H1 (cell line): ENCODE data around the gene DCUN1D3. TPM values are rescaled to one million over a fixed set of nuclear protein-coding genes. Genes with fewer than 3 reads are reported as not detected.

Experiments
- CTCF ChIA-PET: fragments of 300-600 bp; sonication (Branson Sonifier 250); formaldehyde crosslinking; loops from one replicate; lab custom pipeline; 2021; ENCODE audit not compliant: partially characterized antibody; lab: Charles Lee
- POLR2A ChIA-PET: fragments of 300-600 bp; sonication (Branson Sonifier 250); formaldehyde crosslinking; loops from one replicate; lab custom pipeline; 2021; ENCODE audit warnings: inconsistent platforms; ENCODE audit not compliant: partially characterized antibody; lab: Charles Lee
- DNase-seq, 2 experiments: peaks; one replicate each; pipeline versions ENCODE4 v3.0.0 to v3.0.0-alpha.2; 2010 to 2022; ENCODE audit warnings: low spot score in 2 of 2, low read depth in 1 of 2, mixed read lengths in 1 of 2
- FAIRE-seq: peaks from 2 replicates; lab custom pipeline; 2011; peaks lifted over from hg19 to GRCh38; lab: Jason Lieb, UNC
- H2AFZ ChIP-seq: 2 replicates; pipeline ENCODE4 v1.8.1; 2012; ENCODE audit warnings: low read length, inconsistent platforms
- H2AK5ac ChIP-seq: 2 replicates; pipeline ENCODE4 v1.6.1; 2013; ENCODE audit warnings: low read depth, low read length
- H2BK120ac ChIP-seq: replicated peaks from 2 replicates; pipeline ENCODE3; 2013; ENCODE audit warnings: low read depth, low read length, inconsistent platforms
- H2BK12ac ChIP-seq: 2 replicates; pipeline ENCODE4 v1.6.1; 2013; ENCODE audit warnings: low read depth, low read length
- H2BK15ac ChIP-seq: 2 replicates; pipeline ENCODE4 v1.6.1; 2013; ENCODE audit warnings: low read length
- H2BK20ac ChIP-seq: 2 replicates; pipeline ENCODE4 v1.6.1; 2013; ENCODE audit warnings: low read length
- H2BK5ac ChIP-seq: 2 replicates; pipeline ENCODE4 v1.6.1; 2013; ENCODE audit warnings: low read depth, low read length
- H3K14ac ChIP-seq: 2 replicates; pipeline ENCODE4 v1.6.1; 2013; ENCODE audit warnings: inconsistent platforms; ENCODE audit not compliant: insufficient read length
- H3K18ac ChIP-seq: 2 replicates; pipeline ENCODE4 v1.6.1; 2013; ENCODE audit warnings: low read length; ENCODE audit errors: extremely low read depth
- H3K23ac ChIP-seq: 2 replicates; pipeline ENCODE4 v1.6.1; 2013; ENCODE audit warnings: inconsistent platforms; ENCODE audit not compliant: insufficient read length
- H3K23me2 ChIP-seq: 2 replicates; pipeline ENCODE4 v1.6.1; 2013; ENCODE audit warnings: low read depth, low read length
- H3K27ac ChIP-seq: 2 replicates; pipeline ENCODE4 v1.6.1; 2011; ENCODE audit warnings: low read depth, low read length, inconsistent platforms
- H3K27me3 ChIP-seq, 4 experiments: replicated peaks in 1 of 4; 1 replicate in 1 of 4; 2 replicates in 3 of 4; pipeline versions ENCODE4 v1.6.1 to v1.8.1; 2011 to 2013; ENCODE audit warnings: low read length in 3 of 4, mild to moderate bottlenecking in 3 of 4, inconsistent platforms in 2 of 4, mixed read lengths in 2 of 4, moderate library complexity in 1 of 4; ENCODE audit not compliant: control insufficient read depth in 3 of 4, insufficient read depth in 3 of 4; ENCODE audit errors: extremely low read depth in 1 of 4
- H3K36me3 ChIP-seq, 4 experiments: 2 replicates each; pipeline versions ENCODE4 v1.6.1 to v1.8.1; 2011 to 2013; ENCODE audit warnings: mild to moderate bottlenecking in 4 of 4, low read length in 3 of 4, moderate library complexity in 2 of 4, control low read depth in 1 of 4, inconsistent platforms in 1 of 4; ENCODE audit not compliant: insufficient read depth in 4 of 4, control insufficient read depth in 2 of 4
- H3K4ac ChIP-seq: replicated peaks from 2 replicates; pipeline ENCODE3; 2013; ENCODE audit warnings: low read length, low read depth, mixed read lengths, inconsistent platforms; ENCODE audit not compliant: insufficient read length
- H3K4me1 ChIP-seq, 4 experiments: replicated peaks in 1 of 4; 1 replicate in 1 of 4; 2 replicates in 3 of 4; pipeline versions ENCODE4 v1.6.1 to v1.8.1; 2011 to 2013; ENCODE audit warnings: low read length in 3 of 4, inconsistent platforms in 2 of 4, mixed read lengths in 1 of 4; ENCODE audit not compliant: insufficient read depth in 4 of 4, control insufficient read depth in 3 of 4
- H3K4me2 ChIP-seq, 2 experiments: 2 replicates each; pipeline versions ENCODE4 v1.6.1 to v1.8.1; 2011 to 2013; ENCODE audit warnings: low read depth in 2 of 2, low read length in 2 of 2, control low read depth in 1 of 2, inconsistent platforms in 1 of 2, mild to moderate bottlenecking in 1 of 2; ENCODE audit not compliant: insufficient read depth in 1 of 2
- H3K4me3 ChIP-seq, 4 experiments: fragments of 200-600, 300-600 bp in 1 of 4; sonication (generic), shearing (Covaris generic), sonication (Bioruptor Twin) in 1 of 4; 2 replicates each; pipeline versions ENCODE4 v1.5.1 to v1.8.1; 2011 to 2016; ENCODE audit warnings: low read length in 4 of 4, low read depth in 3 of 4, control low read depth in 2 of 4, inconsistent platforms in 2 of 4, mild to moderate bottlenecking in 2 of 4, mixed read lengths in 1 of 4, moderate library complexity in 1 of 4; ENCODE audit not compliant: insufficient read depth in 2 of 4; ENCODE audit errors: extremely low read depth in 1 of 4
- H3K56ac ChIP-seq: replicated peaks from 2 replicates; pipeline ENCODE3; 2013; ENCODE audit warnings: low read depth, mild to moderate bottlenecking, mixed read lengths, low read length, inconsistent platforms; ENCODE audit not compliant: insufficient read length
- H3K79me1 ChIP-seq: 2 replicates; pipeline ENCODE4 v1.6.1; 2013; ENCODE audit warnings: low read depth, low read length, control low read depth
- H3K79me2 ChIP-seq, 2 experiments: 2 replicates each; pipeline versions ENCODE4 v1.6.1 to v1.8.1; 2012 to 2013; ENCODE audit warnings: low read length in 2 of 2, mild to moderate bottlenecking in 2 of 2, inconsistent platforms in 1 of 2; ENCODE audit not compliant: insufficient read depth in 2 of 2, control insufficient read depth in 1 of 2
- H3K9ac ChIP-seq, 4 experiments: replicated peaks in 1 of 4; 1 replicate in 1 of 4; 2 replicates in 3 of 4; pipeline versions ENCODE4 v1.6.1 to v1.8.1; 2011 to 2013; ENCODE audit warnings: low read depth in 3 of 4, low read length in 3 of 4, control low read depth in 2 of 4, mild to moderate bottlenecking in 2 of 4, moderate library complexity in 2 of 4, inconsistent platforms in 1 of 4; ENCODE audit errors: extremely low read depth in 1 of 4
- H3K9me3 ChIP-seq, 2 experiments: 2 replicates each; pipeline versions ENCODE4 v1.6.1 to v1.8.1; 2012 to 2013; ENCODE audit warnings: mild to moderate bottlenecking in 2 of 2, moderate library complexity in 2 of 2, control low read depth in 1 of 2, inconsistent platforms in 1 of 2, low read depth in 1 of 2, low read length in 1 of 2, mixed read lengths in 1 of 2; ENCODE audit not compliant: insufficient read depth in 2 of 2
- H4K20me1 ChIP-seq, 2 experiments: replicated peaks in 1 of 2; 2 replicates each; pipeline versions ENCODE3 to v1.8.1; 2011 to 2013; ENCODE audit warnings: inconsistent platforms in 2 of 2, low read length in 2 of 2, mild to moderate bottlenecking in 1 of 2; ENCODE audit not compliant: insufficient read depth in 2 of 2, control insufficient read depth in 1 of 2
- H4K5ac ChIP-seq: 2 replicates; pipeline ENCODE4 v1.6.1; 2013; ENCODE audit warnings: low read length, low read depth, mixed read lengths, inconsistent platforms; ENCODE audit not compliant: insufficient read length
- H4K8ac ChIP-seq: 2 replicates; pipeline ENCODE4 v1.8.0; 2013; ENCODE audit warnings: mild to moderate bottlenecking, moderate library complexity, low read length, inconsistent platforms; ENCODE audit not compliant: insufficient read depth; ENCODE audit errors: extremely low read depth
- H4K91ac ChIP-seq: replicated peaks from 2 replicates; pipeline ENCODE3; 2013; ENCODE audit warnings: low read length, mixed read lengths, inconsistent platforms; ENCODE audit not compliant: insufficient read length
- EP300 ChIP-seq, 2 experiments: IDR thresholded peaks; 1 replicate in 1 of 2; 2 replicates in 1 of 2; pipeline ENCODE4 v1.6.1; 2011 to 2012; ENCODE audit warnings: low read depth in 2 of 2, low read length in 2 of 2, mild to moderate bottlenecking in 2 of 2, borderline replicate concordance in 1 of 2, inconsistent platforms in 1 of 2, moderate library complexity in 1 of 2
- SAP30 ChIP-seq: fragments of 300-600 bp; sonication (generic); IDR thresholded peaks from 2 replicates; pipeline ENCODE4 v1.7.1; 2012; ENCODE audit warnings: low read length, moderate library complexity, mild to moderate bottlenecking, inconsistent platforms; ENCODE audit not compliant: insufficient read depth, insufficient replicate concordance
- TAF1 ChIP-seq: IDR thresholded peaks from 2 replicates; pipeline ENCODE4 v1.6.1; 2011; ENCODE audit warnings: mild to moderate bottlenecking, low read depth, low read length
- TAF7 ChIP-seq: optimal IDR thresholded peaks from 2 replicates; pipeline ENCODE3; 2011; ENCODE audit warnings: low read depth, mild to moderate bottlenecking, inconsistent platforms, low read length, moderate library complexity, borderline replicate concordance
- TEAD4 ChIP-seq: IDR thresholded peaks from 2 replicates; pipeline ENCODE4 v1.6.1; 2012; ENCODE audit warnings: low read depth, low read length, inconsistent platforms, mixed read lengths
- WGBS, 2 experiments: shearing (Covaris generic) in 1 of 2; methylation state at CpG; one replicate each; pipeline versions ENCODE4 v1.1.6 to v1.1.7; 2013 to 2015; ENCODE audit warnings: low lambda C conversion rate in 2 of 2, mixed read lengths in 2 of 2, inconsistent platforms in 1 of 2, low coverage in 1 of 2, missing lambda C conversion rate in 1 of 2; ENCODE audit not compliant: insufficient replicate concordance in 2 of 2, insufficient coverage in 1 of 2, insufficient read length in 1 of 2; ENCODE audit errors: extremely low coverage in 1 of 2, missing lambda C conversion rate in 1 of 2; 5-methylcytosine and 5-hydroxymethylcytosine counted together
- polyA plus RNA-seq, 7 experiments: library from polyadenylated mRNA; depleted of rRNA in 3 of 7; stranded (reverse) in 5 of 7; unstranded in 2 of 7; fragments of >200 nt in 5 of 7; fragments of 200-250 nt in 2 of 7; gene quantifications; 1 replicate in 5 of 7; 2 replicates in 1 of 7; 4 replicates in 1 of 7; pipeline versions ENCODE4 v1.2.1 to v1.2.3, GENCODE V29; 2011 to 2013; ENCODE audit warnings: missing spikeins in 2 of 7, mixed read lengths in 2 of 7
- total RNA-seq: library from RNA; stranded (reverse); fragmentation: NEBNext Ultra II Directional; extraction: Animal tissue kit (Norgen Biotek cat#: 25700); gene quantifications from 2 replicates; pipeline ENCODE4 v1.2.1, GENCODE V29; 2021
- TF ChIP-seq, protein P1 (sequence below), 3 experiments: IDR thresholded peaks; 1 replicate in 2 of 3; 2 replicates in 1 of 3; pipeline versions ENCODE4 v1.5.1 to v1.6.1; 2011; ENCODE audit warnings: low read length in 3 of 3, mild to moderate bottlenecking in 3 of 3, inconsistent platforms in 2 of 3, low read depth in 1 of 3, moderate library complexity in 1 of 3; ENCODE audit not compliant: insufficient read depth in 1 of 3; ENCODE audit errors: control extremely low read depth in 1 of 3

The DCUN1D3 gene
- total and polyA plus RNA-seq, 2 of the 8 experiments (the other 6 are each of a cell fraction or from before 2014, with no cell fraction given), result 3.5 to 18.2 TPM

DNA sequence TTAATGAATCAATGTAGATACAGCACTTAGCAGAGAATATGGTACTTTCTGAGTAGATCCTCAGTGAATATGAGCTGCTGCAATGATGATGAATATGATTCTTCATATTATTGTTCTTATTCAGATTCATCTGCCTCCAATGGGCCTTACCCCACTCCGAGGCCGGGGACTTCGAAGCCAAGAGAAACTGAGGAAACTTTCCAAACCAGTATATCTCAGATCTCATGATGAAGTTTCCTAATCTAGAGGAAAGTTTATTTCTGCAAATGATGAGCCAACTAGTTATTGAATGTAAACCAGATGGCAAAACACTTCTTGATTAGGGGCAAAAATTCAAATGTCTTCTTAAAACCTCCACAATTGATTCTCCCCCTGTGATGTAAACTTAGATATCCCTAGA lies 23.7 kb upstream of the DCUN1D3 start:
- H3K27ac ChIP-seq, result no peak overlapping the region
- H2BK20ac ChIP-seq, result no peak overlapping the region
- TF ChIP-seq TAF1 (no peak), EP300 (IDR thresholded peaks at IDR 0.05; ENCODE audit: borderline replicate concordance in 1 of 2, low read depth in 2 of 2, low read length in 2 of 2) (no peak), TEAD4 (no peak), TAF7 (no peak), SAP30 (no peak)
- TF ChIP-seq, protein P1, sequence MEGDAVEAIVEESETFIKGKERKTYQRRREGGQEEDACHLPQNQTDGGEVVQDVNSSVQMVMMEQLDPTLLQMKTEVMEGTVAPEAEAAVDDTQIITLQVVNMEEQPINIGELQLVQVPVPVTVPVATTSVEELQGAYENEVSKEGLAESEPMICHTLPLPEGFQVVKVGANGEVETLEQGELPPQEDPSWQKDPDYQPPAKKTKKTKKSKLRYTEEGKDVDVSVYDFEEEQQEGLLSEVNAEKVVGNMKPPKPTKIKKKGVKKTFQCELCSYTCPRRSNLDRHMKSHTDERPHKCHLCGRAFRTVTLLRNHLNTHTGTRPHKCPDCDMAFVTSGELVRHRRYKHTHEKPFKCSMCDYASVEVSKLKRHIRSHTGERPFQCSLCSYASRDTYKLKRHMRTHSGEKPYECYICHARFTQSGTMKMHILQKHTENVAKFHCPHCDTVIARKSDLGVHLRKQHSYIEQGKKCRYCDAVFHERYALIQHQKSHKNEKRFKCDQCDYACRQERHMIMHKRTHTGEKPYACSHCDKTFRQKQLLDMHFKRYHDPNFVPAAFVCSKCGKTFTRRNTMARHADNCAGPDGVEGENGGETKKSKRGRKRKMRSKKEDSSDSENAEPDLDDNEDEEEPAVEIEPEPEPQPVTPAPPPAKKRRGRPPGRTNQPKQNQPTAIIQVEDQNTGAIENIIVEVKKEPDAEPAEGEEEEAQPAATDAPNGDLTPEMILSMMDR (IDR thresholded peaks at IDR 0.05; ENCODE audit: control extremely low read depth in 1 of 3, insufficient read depth in 1 of 3, low read depth in 1 of 3, low read length in 3 of 3), result no peak
- no peak overlapping the region for H3K4me2 ChIP-seq
- no peak overlapping the region for H3K9ac ChIP-seq
- H3K27me3 ChIP-seq, result no peaks in the 10 kb centered on the region
- CTCF ChIA-PET, result interaction anchor here (1.0 kb wide), 1 partner anchor 106 kb away, joined by 3 read pairs; no protein-coding TSS in a partner anchor
- H2AK5ac ChIP-seq, result no peak overlapping the region
- no peak overlapping the region for H3K4me3 ChIP-seq
- no peaks in the 10 kb centered on the region for H3K4me1 ChIP-seq
- no peak overlapping the region for H2BK15ac ChIP-seq
- H3K18ac ChIP-seq, result no peak overlapping the region
- no peak for FAIRE-seq
- H4K20me1 ChIP-seq, result no peaks in the 10 kb centered on the region
- no peak overlapping the region for H3K14ac ChIP-seq
- H3K9me3 ChIP-seq, result no peaks in the 10 kb centered on the region
- no peak overlapping the region for H3K4ac ChIP-seq
- no peak overlapping the region for H2BK12ac ChIP-seq
- H3K79me2 ChIP-seq, result no peaks in the 10 kb centered on the region
- no peak overlapping the region for H2AFZ ChIP-seq
- H3K23me2 ChIP-seq, result no peaks in the 10 kb centered on the region
- H3K79me1 ChIP-seq, result no peaks in the 10 kb centered on the region
- peaks cover 0 to 4% (median 2%) of the 10 kb centered on the region in 4 experiments; a peak in 2 of 8 replicates for H3K36me3 ChIP-seq
- 92% methylated on average over 3 of the region's 3 CpGs; no CpG with 5 or more reads in 1 of the 2 experiments for WGBS, 2 experiments
- no peak overlapping the region for H3K23ac ChIP-seq
- H2BK5ac ChIP-seq, result no peak overlapping the region
- POLR2A ChIA-PET, result no interaction called here
- H3K56ac ChIP-seq, result no peak overlapping the region
- H2BK120ac ChIP-seq, result no peak overlapping the region
- no peak for DNase-seq
- no peak overlapping the region for H4K5ac ChIP-seq
- no peak overlapping the region for H4K91ac ChIP-seq
- H4K8ac ChIP-seq, result no peak overlapping the region
